GM19239 (cell line): ENCODE measurements around the gene SFMBT2.

ENCODE experiments used
- DNase-seq: peaks from one replicate; pipeline ENCODE4 v3.0.0; 2011; ENCODE audit warnings: low spot score; ENCODE audit not compliant: insufficient read length
- FAIRE-seq: peaks from 2 replicates; lab custom pipeline; 2011; peaks lifted over from hg19 to GRCh38; lab: Jason Lieb, UNC

Gene SFMBT2

DNA sequence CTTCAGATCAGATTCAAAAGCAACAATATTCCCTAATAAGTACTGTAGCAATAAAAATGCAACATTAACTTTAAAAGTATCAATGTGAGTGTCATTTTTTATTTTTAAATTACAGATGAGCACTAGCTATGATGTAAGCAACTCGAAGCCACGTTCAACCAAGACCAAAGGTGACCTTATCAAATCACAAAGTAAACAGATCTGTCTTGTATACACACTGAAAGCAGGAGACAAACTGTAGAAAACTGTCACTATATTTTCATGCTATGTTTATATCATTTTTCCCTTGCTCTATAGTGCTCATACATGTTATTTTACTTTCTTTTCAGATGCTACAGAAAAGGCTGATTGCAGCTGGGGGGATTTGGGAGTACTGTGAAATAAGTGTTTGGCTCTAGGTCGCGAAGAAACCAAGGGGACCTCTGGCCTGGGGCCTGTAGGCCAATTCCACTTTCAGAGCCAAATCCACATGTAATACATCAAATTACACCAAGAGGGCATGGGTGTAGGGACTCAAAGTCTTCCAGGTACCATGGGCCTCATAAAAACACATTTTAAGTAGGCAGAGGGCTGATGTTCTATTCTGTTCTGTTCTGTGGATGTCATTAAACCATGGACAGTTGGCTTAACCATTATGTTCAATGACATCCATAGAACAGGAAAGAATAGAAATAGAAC lies 245.2 kb downstream of the SFMBT2 start:
- no peak for FAIRE-seq
- no peak for DNase-seq

DNA sequence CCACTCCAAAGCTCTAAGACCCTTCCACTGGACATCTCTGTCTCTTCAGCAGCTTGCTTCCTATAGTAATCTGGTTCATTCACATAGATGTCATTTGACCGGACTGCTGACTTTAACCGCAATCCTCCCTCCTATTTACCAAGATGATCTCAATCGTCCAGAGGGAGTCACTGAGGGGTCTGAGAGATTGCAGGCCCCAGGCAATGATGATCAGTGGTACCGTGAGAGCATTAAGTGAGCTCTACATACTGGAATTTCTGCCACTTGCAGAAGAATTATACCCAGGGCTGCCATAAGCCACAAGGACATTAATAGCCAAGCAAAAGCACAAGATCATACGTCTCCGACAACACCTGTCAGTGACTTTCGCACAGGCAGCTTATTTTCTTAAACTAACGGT lies 245.9 kb downstream of the SFMBT2 start:
- FAIRE-seq (no peak), DNase-seq (no peak)

DNA sequence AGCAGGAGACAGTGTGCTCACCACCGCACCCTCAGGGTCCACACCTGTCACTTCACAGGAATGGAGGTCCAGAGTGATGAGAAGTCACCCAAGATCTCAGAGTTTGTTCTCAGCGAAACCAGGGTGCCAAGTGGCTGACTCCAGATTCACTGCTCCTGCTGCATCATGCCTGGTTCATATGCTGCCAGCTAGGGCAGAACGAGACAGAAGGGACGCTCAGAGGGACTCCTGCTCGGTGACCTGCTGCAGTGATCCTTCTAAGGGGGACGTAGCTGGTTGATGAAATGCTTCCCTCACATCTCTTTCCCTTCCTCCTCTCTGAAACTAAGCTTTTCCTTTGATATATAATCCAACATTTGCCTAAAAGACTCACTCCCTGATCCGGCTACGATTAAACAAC lies 248.5 kb downstream of the SFMBT2 start:
- FAIRE-seq (no peak), DNase-seq (no peak)

- DNase-seq (no peak), FAIRE-seq (no peak)
Observed at GRCh38 chr10:7161484-7162250, 249.2 kb downstream of the SFMBT2 start.

- DNase-seq (no peak), FAIRE-seq (no peak)
Observed at GRCh38 chr10:7159928-7160327, 250.9 kb downstream of the SFMBT2 start.

- DNase-seq (no peak), FAIRE-seq (no peak)
Observed at GRCh38 chr10:7159517-7159916, 251.3 kb downstream of the SFMBT2 start.

DNA sequence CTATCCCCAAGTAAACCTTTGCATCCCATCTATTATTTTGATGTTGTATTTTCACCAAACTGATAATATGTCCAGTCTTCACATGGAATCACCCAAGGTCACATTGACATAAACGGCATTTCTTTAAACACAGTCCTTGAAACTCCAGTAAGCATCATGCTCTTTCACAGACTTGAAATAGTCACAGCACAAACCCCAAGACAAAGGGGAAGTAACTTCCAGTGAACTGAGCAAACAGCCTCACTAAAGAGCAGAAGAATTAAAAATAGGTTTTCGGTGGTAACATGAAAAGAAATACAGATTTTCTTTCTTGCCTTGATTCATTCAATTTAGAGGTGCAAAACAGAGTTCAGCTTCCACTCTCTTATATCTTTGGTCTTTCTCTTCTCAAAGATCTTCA lies 253.7 kb downstream of the SFMBT2 start:
- FAIRE-seq (no peak), DNase-seq (no peak)

GRCh38 chr10:7153750-7154149 lies 257.1 kb downstream of the SFMBT2 start:
- FAIRE-seq: no peak
- DNase-seq: no peak

GRCh38 chr10:7152982-7153381 lies 257.9 kb downstream of the SFMBT2 start:
- no peak for FAIRE-seq
- no peak for DNase-seq

DNA sequence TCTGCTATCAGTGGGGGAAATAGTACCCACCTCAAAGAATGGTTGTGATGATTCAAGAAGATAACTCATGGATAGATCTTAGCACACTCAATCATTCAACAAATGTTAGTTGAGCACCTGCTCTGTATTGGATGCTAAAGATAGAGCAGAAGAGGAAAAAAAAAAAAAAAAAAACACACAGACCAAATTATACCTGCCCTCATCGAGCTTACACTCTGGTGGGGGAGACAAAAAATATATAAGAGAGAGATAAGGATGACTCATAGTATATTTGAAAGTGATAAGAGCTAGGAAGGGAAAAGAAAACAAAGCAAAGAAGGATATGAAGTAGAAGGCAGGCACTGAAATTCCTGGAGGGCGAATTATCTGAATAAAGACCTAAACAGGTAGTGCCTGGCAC lies 258.5 kb downstream of the SFMBT2 start:
- FAIRE-seq: no peak
- DNase-seq: no peak

- FAIRE-seq (no peak), DNase-seq (no peak)
Observed at GRCh38 chr10:7151538-7151937, 259.3 kb downstream of the SFMBT2 start.

DNA sequence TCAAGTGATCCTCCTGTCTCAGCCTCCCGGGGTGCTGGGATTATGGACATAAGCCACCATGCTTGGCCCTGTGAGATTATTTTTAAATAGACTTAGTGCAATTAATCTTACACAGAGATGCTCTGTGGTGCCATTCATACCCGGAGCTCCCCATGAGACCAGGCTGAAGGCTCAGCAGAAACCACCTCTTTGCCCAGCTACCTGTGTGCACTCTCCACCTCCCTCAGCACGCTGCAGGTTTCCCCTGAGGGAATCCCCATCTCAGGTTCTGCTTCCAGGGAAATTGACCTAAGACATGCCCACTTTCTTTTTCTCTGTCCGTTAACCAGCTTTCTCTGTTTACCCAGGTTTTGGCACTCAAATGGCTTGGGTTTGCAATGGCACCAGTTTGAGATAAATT lies 260.5 kb downstream of the SFMBT2 start:
- DNase-seq (no peak), FAIRE-seq (no peak)

DNA sequence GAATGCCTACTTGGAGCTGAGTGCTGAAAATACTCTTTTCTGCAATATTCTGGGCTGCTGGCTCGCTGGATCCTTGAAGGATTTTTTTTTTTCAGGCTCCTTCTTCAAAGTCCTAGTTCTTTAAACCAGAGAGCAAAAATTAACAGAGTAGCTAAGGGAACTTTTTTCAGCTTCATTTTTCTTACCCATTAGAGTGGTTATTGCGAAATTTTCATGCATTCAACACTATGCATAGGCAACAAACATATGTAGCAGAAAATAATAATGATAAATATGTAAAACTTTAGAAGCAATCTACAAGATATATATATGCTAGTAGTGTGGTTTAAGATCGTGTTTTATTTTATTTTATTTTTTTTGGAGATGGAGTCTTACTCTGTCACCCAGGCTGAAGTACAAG lies 264.6 kb downstream of the SFMBT2 start:
- DNase-seq: no peak
- no peak for FAIRE-seq

DNA sequence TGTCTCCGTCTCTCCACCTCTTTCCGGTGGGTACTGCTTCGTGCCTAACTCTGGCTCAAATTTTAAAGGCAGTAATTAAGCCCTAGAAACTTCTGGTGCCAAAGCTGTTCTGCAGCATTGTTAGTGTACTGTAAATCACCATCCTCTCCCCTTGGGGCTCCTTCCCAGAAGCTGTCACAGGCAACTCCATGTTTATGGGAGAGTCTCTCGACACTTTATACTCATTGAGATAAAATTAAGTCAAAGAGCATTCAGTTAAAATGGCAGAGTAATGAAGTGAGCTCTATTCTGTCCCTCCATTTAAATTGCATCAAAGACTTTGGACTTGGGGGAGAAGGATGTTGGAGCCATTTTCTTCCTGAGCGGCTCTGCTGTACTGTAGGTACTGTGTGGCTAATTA lies 274.8 kb downstream of the SFMBT2 start:
- DNase-seq: no peak
- FAIRE-seq: no peak

GRCh38 chr10:7135188-7135587 lies 275.6 kb downstream of the SFMBT2 start:
- DNase-seq (no peak), FAIRE-seq (no peak)

DNA sequence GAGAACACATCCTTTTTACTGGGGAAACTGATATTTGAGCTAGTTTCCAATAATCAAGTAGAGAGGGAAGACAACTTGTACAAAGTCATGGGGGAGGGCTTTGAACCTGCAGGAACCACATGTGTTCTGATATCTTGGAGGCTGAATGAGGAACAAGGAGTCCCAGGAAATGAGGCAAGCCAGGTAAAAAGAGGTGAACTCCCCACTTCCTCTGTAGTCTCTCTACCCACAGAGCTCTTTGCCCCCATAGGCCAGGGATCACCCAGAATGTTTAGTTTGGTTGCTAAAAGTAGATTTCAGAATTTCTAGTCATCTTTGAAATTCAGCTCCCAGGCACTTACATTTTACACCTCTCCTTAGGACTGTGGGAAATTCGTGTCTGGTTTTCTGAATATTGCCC lies 276.4 kb downstream of the SFMBT2 start:
- no peak for FAIRE-seq
- DNase-seq: no peak

DNA sequence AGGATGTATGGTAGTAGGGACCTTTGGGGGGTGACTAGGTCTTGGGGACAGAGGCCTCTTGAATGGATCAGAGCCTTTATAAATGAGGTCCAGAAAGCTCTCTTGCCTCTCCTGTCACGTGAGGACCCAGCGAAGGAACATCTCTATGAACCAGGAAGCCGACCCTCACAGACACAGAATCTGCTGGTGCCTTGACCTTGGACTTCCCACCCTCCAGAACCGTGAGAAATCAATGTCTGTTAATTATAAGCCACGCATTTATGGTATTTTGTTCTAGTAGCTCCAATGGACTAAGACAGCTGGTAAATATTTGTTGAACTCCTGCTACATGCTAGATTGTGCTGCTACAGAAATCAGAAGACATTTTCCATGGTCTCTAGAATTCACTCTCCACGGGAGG lies 276.9 kb downstream of the SFMBT2 start:
- DNase-seq: no peak
- FAIRE-seq: no peak

GRCh38 chr10:7133278-7133677 lies 277.6 kb downstream of the SFMBT2 start:
- FAIRE-seq (no peak), DNase-seq (no peak)

- DNase-seq (no peak), FAIRE-seq (no peak)
Observed at GRCh38 chr10:7130191-7130911, 280.5 kb downstream of the SFMBT2 start.

DNA sequence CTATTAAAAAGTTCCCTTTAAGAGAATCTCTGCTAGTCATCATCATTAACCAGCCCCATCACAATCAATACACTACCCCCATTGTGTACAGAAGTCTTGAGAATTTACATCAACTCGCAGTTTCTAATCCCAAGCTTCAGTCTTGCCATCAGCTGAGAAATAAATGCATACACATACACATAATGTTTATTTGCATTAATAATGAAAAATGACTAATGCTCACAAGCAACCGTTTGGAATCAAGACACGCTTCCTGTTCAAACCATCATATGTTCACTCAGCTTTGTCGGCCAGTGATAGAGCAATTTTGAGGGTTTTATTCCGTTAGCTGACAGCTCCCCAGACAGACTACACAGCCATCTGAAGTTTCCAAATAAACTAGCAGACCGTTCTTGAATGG lies 287.1 kb downstream of the SFMBT2 start:
- FAIRE-seq: no peak

GRCh38 chr10:7122561-7122960 lies 288.3 kb downstream of the SFMBT2 start:
- no peak for FAIRE-seq

More for the DNA sequence above, 287.1 kb downstream of the SFMBT2 start:
- DNase-seq: no peak

More at GRCh38 chr10:7122561-7122960, 288.3 kb downstream of the SFMBT2 start:
- DNase-seq: no peak
